HG03571 (cell line): ENCODE measurements around the gene CGB1.
"Not testable (repeated sequence)": the region's sequence is repeated elsewhere in the genome, so short reads cannot be mapped to it uniquely, and the experiment has no call there.

ENCODE experiments used
- ATAC-seq: cut with Tn5 transposase; IDR thresholded peaks from one replicate; pipeline ENCODE4 v1.9.1; 2021; ENCODE audit not compliant: unreplicated experiment

The CGB1 gene

GRCh38 chr19:49024233-49024632, 12.5 kb downstream of the CGB1 start, which contains the start of gene CGB3:
CGB3 (minus strand) TSS chr19:49024333; CDS start chr19:49023971, 362 bp downstream.
- not testable (repeated sequence) for ATAC-seq

DNA sequence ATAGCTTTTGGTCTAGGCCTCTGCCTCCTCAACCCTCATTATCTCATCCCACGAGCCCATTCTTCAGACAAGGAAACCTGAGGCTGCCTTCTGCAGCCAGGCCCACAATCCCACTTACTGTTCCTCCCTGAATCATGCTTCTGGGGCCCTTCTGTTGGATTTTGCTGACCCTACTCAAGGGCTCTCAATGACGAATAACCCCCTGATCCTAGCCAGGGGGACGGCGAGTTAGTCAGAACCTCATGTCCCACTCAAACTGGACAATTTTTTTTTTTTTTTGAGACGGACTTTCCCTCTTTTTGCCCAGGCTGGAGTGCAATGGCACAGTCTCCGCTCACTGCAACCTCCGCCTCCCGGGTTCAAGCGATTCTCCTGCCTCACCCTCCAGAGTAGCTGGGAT, 14.6 kb downstream of the CGB1 start:
- no peak for ATAC-seq

DNA sequence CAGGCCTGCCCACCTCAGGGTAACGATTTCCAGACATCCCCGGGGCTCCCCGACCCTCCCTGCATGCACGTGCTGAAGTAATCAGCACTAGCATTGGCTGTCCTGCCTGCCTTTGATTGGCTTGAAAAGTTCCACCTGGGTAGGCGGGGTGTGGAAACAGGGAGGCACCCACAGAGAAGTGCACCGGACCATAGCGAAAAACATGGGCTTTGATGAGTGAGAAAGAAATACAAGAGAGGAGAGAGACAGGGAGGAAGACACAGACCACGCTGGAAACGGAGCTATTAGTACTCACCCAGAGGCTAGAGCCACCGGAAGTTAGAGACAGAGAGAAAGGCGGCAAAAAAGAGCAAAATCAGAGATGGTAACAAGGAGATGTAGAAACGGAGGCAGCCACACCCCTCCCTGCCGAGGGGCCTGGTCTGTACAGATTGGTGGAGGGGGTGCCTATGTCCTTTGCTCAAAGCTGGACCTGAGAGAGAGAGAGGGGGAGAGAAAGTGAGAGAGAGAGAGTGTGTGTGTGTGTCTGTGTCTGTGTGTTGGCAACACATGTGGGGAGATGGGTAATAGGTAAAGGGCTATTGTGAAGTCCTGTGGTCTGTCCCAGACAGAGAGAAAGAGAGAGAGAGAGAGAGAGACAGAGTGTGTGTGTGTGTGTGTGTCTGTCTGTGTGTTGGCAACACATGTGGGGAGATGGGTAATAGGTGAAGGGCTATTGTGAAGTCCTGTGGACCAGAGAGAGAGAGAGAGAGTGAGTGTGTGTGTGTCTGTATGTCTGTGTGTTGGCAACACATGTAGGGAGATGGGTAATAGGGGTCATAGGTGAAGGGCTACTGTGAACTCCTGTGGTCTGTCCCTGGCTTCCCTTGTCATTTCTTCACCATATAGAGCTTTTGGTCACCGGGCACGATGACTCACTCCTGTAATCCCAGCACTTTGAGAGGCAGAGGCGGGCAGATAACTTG, 15.5 kb downstream of the CGB1 start:
- ATAC-seq, result no peak

DNA sequence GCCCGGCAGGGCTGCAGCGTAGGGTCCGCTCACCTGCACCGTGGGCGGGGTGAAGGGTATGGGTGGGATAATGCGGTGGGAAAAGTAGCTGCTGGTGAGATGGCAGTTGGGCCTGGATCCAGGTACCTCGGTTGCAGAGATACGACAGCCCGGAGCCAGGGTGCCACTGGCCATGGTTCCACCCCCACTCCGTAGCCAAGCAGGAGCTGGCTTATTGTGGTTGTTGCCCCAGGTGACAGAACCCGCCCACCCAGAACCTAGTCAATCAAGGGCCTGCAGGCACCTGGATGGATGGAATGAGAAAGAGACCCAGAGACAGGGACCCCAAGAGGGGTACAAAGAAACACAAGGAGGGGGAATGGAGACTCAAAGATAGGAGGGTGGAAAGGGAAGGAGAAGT, 16.4 kb downstream of the CGB1 start:
- ATAC-seq, result no peak

DNA sequence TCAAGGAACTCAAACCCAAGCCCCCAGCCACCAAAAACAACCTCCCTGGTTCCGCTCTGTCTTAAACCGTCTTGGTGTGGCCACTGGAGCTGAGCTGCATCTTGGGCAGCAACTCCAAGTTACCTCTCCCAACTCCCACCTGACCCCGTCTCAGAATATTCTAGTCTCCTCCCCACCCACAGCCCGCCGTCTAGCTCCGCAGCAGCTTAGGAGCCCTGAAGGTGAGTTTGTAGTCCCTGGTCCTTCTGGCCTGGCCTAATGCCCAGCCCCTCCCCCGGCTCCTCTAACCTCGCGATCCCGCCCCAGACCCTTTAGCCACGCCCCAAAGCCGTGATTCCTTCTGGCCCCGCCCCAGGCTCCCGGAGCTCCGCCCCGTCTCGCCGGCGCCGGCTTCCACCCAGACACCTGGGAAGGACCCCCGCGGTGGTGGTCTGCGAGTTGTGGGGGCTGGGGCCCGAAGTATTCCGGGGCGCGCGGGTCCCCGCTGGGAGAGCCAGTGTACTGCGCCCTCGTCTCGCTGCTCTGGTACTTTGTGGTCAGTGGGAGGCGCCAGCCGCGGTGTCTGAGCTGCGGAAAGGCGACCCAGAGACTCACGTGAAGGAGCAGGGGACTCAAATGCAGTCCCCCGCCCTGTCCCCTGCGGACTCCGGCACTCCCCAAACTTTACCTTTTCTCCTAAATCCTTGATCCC, 17.3 kb downstream of the CGB1 start:
- ATAC-seq, result no peak

- not testable (repeated sequence) for ATAC-seq
These were observed 18.1 kb downstream of the CGB1 start for GRCh38 chr19:49018388-49019241.

- no peak for ATAC-seq
These were observed 18.9 kb downstream of the CGB1 start for GRCh38 chr19:49017666-49018351.

DNA sequence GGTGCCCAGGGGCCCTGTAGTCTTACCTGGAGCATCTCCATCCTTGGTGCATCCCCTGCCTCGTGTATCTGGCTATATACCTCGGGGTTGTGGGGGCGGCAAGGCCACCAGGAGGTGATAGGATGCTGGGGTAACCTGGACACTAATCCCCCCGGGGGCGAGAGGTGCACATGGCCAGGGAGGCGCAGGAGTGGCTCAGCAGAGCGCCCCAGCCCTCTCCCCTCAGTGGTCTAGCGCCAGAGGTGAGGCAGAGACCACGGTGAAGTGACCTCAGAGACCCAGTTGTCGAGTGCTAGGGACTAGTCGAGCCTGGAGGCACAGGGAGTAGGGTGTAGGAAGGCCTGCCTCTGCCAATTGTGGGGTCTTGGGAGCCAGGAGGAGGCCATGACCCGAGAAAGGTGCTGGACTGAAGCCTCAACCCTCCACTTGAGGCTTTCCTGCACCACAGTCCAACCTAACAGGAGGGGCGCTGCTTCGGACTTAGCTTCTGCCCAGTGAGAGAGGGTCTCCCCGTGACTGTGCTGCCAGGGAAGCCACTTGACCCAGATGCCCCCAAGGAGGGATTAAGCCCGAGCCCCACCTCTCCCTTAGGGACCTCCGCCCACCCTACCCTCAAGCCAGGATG, 19.5 kb downstream of the CGB1 start, which contains the start of gene LHB:
Gene LHB, minus strand, starts transcription at position 51 of the 625 bp plus-strand sequence. Its CDS starts 10 bp downstream, at position 41.
- ATAC-seq, result no peak

DNA sequence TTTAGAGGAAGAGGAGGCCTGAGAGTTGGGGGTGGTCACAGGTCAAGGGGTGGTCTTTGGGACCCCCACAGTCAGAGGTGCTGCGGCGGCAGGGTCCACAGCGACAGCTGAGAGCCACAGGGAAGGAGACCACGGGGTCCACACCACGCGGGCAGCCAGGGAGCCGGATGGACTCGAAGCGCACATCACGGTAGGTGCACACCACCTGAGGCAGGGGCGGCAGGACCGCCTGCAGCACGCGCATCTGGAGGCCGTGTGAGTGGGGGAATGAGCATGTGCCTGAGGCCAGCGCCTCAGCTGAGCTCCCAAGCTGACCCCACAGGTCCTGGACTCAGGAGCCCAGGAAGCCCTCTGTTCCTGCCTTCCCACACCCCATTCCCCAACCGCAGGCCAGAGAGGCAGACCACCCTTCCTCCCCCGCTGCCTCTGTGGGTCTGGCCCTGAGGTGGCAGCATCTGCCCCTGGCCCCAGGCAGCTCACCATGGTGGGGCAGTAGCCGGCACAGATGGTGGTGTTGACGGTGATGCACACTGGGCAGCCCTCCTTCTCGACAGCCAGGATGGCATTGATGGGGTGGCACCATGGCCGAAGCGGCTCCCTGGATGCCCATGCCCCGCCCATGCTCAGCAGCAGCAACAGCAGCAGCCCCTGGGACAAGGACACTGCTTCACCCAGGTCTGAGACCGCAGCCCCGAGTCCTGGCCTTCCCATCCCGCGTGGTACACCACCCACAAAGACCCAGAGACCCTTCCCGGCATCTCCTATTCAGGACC, 20.4 kb downstream of the CGB1 start:
- no peak for ATAC-seq

- ATAC-seq, result no peak
These were observed 21.8 kb downstream of the CGB1 start for GRCh38 chr19:49014870-49015255.

GRCh38 chr19:49014123-49014869, 22.4 kb downstream of the CGB1 start:
- no peak for ATAC-seq

- ATAC-seq, result no peak
These were observed 25.5 kb downstream of the CGB1 start for GRCh38 chr19:49011194-49011593.

DNA sequence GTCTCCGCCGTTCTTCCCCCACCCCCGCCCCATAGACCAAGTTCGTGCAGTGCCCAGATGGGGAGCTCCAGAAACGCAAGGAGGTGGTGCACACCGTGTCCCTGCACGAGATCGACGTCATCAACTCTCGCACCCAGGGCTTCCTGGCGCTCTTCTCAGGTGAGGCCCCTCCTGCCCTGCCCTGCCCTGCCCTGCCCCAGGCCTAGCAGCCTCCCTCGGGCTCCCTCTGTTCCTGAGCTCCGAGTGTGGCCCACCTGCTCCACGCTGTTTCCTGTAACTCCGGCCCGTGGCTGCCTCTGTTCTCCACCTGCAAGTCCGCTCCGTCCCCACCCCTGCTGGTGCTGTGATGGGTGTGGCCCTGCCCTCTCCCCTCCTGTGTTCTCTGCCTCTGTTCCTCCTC, 26.2 kb downstream of the CGB1 start:
- no peak for ATAC-seq

GRCh38 chr19:49009828-49010227, 26.9 kb downstream of the CGB1 start:
- ATAC-seq, result no peak

DNA sequence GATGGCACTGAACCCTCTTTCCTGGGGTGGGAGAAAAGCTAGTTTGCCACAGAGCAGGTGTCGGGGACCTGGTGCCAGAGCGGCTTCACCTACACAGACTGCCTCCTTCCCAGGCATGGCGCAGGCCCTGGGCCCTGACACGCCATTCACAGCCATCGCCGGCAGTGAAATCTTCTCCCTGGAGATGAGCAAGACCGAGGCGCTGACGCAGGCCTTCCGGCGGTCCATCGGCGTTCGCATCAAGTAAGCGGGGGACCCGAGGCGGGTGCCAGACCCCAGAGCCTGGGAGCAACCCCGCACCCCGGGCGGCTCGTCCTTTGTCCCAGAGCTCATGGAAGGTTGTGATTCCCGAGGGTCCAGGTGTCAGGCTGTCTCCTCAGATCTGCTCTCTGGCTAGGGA, 29.8 kb downstream of the CGB1 start:
- no peak for ATAC-seq

GRCh38 chr19:49004964-49005614, 31.6 kb downstream of the CGB1 start:
- ATAC-seq, result no peak

- no peak for ATAC-seq
These were observed 32.6 kb downstream of the CGB1 start for GRCh38 chr19:49004133-49004532.
